GM20431 (cell line): ENCODE data around the gene MPDU1.

Source experiments
- in situ Hi-C: fragments of 300-500 bp; cut with MseI, MboI; formaldehyde crosslinking; loops from one replicate; pipeline ENCODE4 v1.15.0; 2020; ENCODE audit warnings: low sequenced_read_pairs; ENCODE audit not compliant: unreplicated experiment

MPDU1 gene

GRCh38 chr17:7579001-7579833 lies 4.4 kb upstream of the MPDU1 start, which contains the start of gene CD68:
Gene CD68, plus strand, starts transcription at chr17:7579638. Its CDS starts 40 bp downstream, at chr17:7579678.
- in situ Hi-C loops, result loop anchor here (25.0 kb wide), 1 partner anchor 542 kb away; the partner anchor contains the start of genes SLC16A11 and SLC16A13

GRCh38 chr17:7579834-7580603 lies 3.6 kb upstream of the MPDU1 start:
- in situ Hi-C loops, result loop anchor here (25.0 kb wide), 1 partner anchor 543 kb away; the partner anchor contains the start of genes SLC16A11 and SLC16A13

- in situ Hi-C loops, result loop anchor here (25.0 kb wide), 1 partner anchor 544 kb away; the partner anchor contains the start of genes SLC16A11 and SLC16A13
Measured at GRCh38 chr17:7580604-7581575, 2.8 kb upstream of the MPDU1 start.

- in situ Hi-C loops, result loop anchor here (25.0 kb wide), 1 partner anchor 545 kb away; the partner anchor contains the start of genes SLC16A11 and SLC16A13
Measured at GRCh38 chr17:7582396-7583252, 1.0 kb upstream of the MPDU1 start.

GRCh38 chr17:7586673-7587419 lies 3.2 kb downstream of the MPDU1 start:
- in situ Hi-C loops, result loop anchor here (25.0 kb wide), 1 partner anchor 550 kb away; the partner anchor contains the start of genes SLC16A11 and SLC16A13

- in situ Hi-C loops, result loop anchor here (25.0 kb wide), 1 partner anchor 550 kb away; the partner anchor contains the start of genes SLC16A11 and SLC16A13
Measured at GRCh38 chr17:7587420-7588151, 3.9 kb downstream of the MPDU1 start.

GRCh38 chr17:7588553-7589203 lies 5.0 kb downstream of the MPDU1 start:
- in situ Hi-C loops, result loop anchor here (25.0 kb wide), 1 partner anchor 551 kb away; the partner anchor contains the start of genes SLC16A11 and SLC16A13

- in situ Hi-C loops, result loop anchor here (25.0 kb wide), 1 partner anchor 552 kb away; the partner anchor contains the start of genes SLC16A11 and SLC16A13
Measured at GRCh38 chr17:7589204-7589868, 5.7 kb downstream of the MPDU1 start.

GRCh38 chr17:7589891-7590691 lies 6.4 kb downstream of the MPDU1 start, which contains the start of gene SOX15:
Gene SOX15, minus strand, starts transcription at chr17:7590094. Its CDS starts 418 bp downstream, at chr17:7589676.
- in situ Hi-C loops, result loop anchor here (25.0 kb wide), 1 partner anchor 553 kb away; the partner anchor contains the start of genes SLC16A11 and SLC16A13

- in situ Hi-C loops, result loop anchor here (25.0 kb wide), 1 partner anchor 553 kb away; the partner anchor contains the start of genes SLC16A11 and SLC16A13
Measured at GRCh38 chr17:7590743-7591142, 7.1 kb downstream of the MPDU1 start.

- in situ Hi-C loops, result loop anchor here (25.0 kb wide), 1 partner anchor 554 kb away; the partner anchor contains the start of genes SLC16A11 and SLC16A13
Measured at GRCh38 chr17:7591596-7591995, 7.9 kb downstream of the MPDU1 start.

- in situ Hi-C loops, result loop anchor here (25.0 kb wide), 1 partner anchor 555 kb away; the partner anchor contains the start of genes SLC16A11 and SLC16A13
Measured at GRCh38 chr17:7592422-7593021, 8.9 kb downstream of the MPDU1 start.

GRCh38 chr17:7593296-7593695 lies 9.6 kb downstream of the MPDU1 start:
- in situ Hi-C loops, result loop anchor here (25.0 kb wide), 1 partner anchor 556 kb away; the partner anchor contains the start of genes SLC16A11 and SLC16A13

GRCh38 chr17:7597561-7597960 lies 13.9 kb downstream of the MPDU1 start:
- in situ Hi-C loops, result loop anchor here (25.0 kb wide), 1 partner anchor 560 kb away; the partner anchor contains the start of genes SLC16A11 and SLC16A13
